GM12875 (cell line): Measurements from ENCODE around the gene ADPRH.

Source experiments
- H3K4me3 ChIP-seq: one replicate; pipeline ENCODE4 v1.5.1; 2011; ENCODE audit warnings: low read depth, low read length, control low read depth
- TF ChIP-seq, protein P1 (sequence below): IDR thresholded peaks from 2 replicates; pipeline ENCODE4 v1.5.1; 2011; ENCODE audit warnings: low read depth, mild to moderate bottlenecking, control low read depth, inconsistent platforms, low read length, moderate library complexity, borderline replicate concordance; ENCODE audit not compliant: insufficient read depth

The ADPRH gene

DNA sequence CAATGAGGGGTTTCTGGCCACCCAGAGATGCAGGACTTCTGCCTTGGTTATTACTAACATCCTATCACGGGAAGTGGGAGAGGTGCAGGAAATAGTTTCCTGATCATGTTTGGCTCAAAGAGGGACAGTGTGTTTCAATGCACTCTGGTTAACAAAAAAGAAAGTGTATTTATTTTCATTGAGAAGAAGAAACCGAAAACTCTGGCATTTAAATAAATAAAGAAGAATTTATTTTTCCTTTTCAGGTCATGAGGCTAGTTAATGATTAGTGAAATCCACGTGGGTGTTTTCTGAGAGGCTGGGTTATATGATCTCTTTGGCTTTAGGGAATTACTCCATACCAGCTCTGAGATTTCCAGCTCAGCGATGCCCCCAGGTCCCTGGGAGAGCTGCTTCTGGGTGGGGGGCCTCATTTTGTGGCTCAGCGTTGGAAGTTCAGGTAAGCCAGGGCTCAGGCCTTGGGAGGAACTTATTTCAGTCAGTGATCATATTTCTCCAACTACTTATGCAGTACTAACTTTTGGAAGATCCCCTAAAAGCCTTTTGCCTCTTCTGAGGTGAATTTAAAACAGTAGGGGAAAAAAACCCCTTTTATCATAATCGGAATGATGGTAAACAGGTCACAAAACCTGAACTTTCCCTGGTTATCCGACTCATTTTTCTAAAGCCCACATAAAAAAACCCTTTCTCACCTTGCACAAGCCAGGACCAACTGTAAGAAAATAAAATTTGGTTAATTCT, 18.4 kb downstream of the ADPRH start, which contains the start of gene PLA1A:
Gene PLA1A (plus strand): TSS at position 338 of the 741 bp plus-strand sequence. CDS start 29 bp downstream, at position 367.
- H3K4me3 ChIP-seq = no peak within 1 kb of the TSS
- TF ChIP-seq, protein P1, sequence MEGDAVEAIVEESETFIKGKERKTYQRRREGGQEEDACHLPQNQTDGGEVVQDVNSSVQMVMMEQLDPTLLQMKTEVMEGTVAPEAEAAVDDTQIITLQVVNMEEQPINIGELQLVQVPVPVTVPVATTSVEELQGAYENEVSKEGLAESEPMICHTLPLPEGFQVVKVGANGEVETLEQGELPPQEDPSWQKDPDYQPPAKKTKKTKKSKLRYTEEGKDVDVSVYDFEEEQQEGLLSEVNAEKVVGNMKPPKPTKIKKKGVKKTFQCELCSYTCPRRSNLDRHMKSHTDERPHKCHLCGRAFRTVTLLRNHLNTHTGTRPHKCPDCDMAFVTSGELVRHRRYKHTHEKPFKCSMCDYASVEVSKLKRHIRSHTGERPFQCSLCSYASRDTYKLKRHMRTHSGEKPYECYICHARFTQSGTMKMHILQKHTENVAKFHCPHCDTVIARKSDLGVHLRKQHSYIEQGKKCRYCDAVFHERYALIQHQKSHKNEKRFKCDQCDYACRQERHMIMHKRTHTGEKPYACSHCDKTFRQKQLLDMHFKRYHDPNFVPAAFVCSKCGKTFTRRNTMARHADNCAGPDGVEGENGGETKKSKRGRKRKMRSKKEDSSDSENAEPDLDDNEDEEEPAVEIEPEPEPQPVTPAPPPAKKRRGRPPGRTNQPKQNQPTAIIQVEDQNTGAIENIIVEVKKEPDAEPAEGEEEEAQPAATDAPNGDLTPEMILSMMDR = no peak

DNA sequence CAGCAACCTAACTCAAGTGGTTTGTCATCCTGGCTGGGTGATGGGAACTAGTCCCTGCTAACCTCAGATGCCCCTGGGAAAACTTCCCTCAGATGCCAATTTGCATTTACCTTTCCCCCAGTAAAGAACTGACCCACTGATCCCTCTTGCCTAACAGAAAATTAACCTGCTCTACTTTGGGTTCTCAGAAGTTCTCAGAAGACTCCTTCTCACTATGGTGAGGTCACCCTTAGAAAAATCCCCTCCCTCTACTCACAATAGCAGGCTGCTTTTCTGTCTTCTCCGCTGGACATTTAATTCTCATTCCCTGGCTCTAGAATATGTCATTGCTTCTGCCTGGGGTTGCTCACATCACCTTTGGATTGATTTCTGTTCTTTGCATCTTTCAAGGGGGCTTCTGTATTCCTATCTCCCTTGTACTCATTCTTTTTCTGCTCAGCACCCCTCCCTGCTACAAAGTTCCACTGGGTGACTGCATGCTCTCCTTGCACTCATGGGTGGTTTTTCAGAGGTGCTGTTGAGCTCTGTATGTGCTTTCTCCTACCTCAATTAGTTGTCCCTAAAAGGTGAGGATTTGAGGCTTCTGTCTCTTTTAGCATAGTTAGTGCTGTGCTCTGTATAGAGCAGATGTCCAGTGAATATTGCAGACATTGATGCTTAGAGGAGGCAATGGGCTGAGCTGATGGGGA, 19.3 kb downstream of the ADPRH start:
- TF ChIP-seq, protein P1 = no peak
- H3K4me3 ChIP-seq = peak overlapping the region; percentile 34

DNA sequence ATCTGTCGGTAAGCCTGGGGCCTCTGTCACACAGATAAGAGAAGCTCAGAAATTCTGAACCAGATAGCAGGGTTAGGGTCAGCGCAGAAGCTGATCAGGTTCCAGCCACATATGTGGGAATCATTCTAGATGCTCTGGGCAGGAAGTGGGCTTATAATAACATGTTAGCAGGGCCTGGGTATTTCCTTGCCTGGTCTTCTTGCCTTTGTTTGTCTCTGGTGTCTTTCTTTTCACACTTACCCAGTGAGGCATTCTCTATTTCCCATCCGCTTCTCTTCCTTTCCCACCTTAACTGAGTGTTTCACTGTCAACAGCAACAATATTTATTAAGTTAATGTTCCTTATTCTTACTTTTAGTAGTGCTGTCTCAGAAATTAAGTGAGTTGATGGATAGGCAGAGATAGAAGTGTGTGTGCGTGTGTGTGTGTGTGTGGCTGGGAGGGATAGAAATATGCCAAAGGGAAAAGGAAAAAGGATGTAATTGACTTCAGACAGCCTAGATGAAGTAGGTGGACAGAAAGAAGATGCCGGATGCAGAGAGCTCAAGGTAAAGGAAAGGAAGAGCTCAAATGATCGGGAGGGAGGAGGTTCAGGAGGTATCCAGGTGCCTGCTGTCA, 20.4 kb downstream of the ADPRH start:
- TF ChIP-seq, protein P1 = no peak
- H3K4me3 ChIP-seq = peak overlapping the region; percentile 41

DNA sequence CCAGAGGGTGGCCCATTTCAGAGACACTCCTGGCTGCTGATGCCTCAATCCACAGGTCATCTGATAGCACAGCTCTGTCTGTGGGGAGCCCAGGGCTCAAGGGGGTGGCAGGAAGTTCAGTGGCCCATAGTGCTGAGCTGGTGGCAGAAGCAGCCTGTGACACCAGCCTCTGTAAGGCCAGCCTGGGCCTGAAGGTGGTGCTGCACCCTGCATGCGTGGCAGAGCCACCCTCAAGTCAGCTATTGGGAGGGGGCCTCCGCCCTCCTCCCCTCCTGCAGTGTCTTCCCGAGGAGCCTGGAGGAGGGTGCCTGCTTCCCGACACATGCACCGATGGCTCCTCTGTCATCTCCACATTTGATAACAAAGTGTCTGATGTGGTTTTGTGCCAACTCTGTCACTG, 21.4 kb downstream of the ADPRH start:
- peak overlapping the region; percentile 41 for H3K4me3 ChIP-seq
- TF ChIP-seq, protein P1 = peak; percentile 92

DNA sequence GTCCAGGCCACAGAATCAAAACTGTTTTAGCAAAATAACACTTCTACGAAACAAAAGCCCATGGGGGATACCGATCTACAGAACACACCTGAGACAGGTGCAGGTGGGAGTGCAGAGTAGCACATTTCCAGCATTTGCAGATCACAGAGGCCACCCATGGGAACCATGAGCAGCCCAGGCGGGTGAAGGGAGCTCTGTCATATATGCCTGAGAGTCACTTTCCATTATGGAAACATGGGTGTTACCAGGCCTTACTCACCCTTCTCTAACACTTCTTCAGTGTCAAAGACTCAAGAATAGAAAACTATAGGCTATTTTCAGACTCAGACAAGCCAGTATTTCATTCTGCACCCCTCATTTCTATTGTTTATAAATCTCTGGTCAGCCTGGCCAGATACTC, 21.9 kb downstream of the ADPRH start:
- no peak overlapping the region for H3K4me3 ChIP-seq

DNA sequence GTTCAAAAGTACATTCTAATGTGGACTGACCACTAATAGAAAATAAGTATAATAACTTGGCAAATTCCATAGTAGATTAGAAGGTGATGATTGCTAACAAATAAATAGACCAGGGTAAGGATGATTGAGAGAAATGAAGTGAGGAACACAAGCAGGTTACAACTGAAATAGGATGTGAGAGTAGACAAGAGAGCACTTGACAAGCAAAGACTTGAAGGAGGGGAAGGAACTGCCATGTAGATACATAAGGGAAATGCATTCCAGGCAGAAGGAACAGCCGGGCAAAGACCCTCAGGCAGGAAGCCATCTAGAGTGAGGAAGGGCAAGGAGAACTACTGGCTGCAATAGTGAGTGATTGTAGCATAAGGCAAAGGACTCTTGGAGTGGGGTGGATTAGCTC, 23.4 kb downstream of the ADPRH start:
- TF ChIP-seq, protein P1 = no peak

More for the DNA sequence above, 21.9 kb downstream of the ADPRH start:
- TF ChIP-seq, protein P1 = no peak

More for the DNA sequence above, 23.4 kb downstream of the ADPRH start:
- no peak overlapping the region for H3K4me3 ChIP-seq
